H9 (cell line): ENCODE data around the gene GPR107. TPM values are rescaled to one million over a fixed set of nuclear protein-coding genes. Genes with fewer than 3 reads are reported as not detected.

Experiments used
- DNase-seq: peaks from one replicate; pipeline ENCODE4 v3.0.0-alpha.2; 2017
- H2AFZ ChIP-seq: one replicate; pipeline ENCODE4 v1.6.1; 2013; ENCODE audit warnings: mild to moderate bottlenecking, low read length, control low read depth, moderate library complexity
- H2AK5ac ChIP-seq: 2 replicates; pipeline ENCODE4 v1.6.1; 2013; ENCODE audit warnings: low read length, control low read depth, mixed read lengths; ENCODE audit not compliant: insufficient read length
- H2BK120ac ChIP-seq: one replicate; pipeline ENCODE4 v1.6.1; 2013; ENCODE audit warnings: low read depth, mild to moderate bottlenecking, low read length, control low read depth, inconsistent platforms; ENCODE audit not compliant: poor library complexity, severe bottlenecking
- H2BK12ac ChIP-seq: 2 replicates; pipeline ENCODE4 v1.6.1; 2013; ENCODE audit warnings: low read length, control low read depth, mixed read lengths, low read depth; ENCODE audit not compliant: insufficient read length
- H2BK15ac ChIP-seq: 2 replicates; pipeline ENCODE4 v1.6.1; 2013; ENCODE audit warnings: low read depth, low read length, control low read depth
- H2BK20ac ChIP-seq: one replicate; pipeline ENCODE4 v1.6.1; 2013; ENCODE audit warnings: low read depth, mild to moderate bottlenecking, low read length, control low read depth, inconsistent platforms; ENCODE audit not compliant: poor library complexity, severe bottlenecking
- H2BK5ac ChIP-seq: 2 replicates; pipeline ENCODE4 v1.6.1; 2013; ENCODE audit warnings: low read length, control low read depth, mixed read lengths; ENCODE audit not compliant: insufficient read length
- H3K14ac ChIP-seq: 2 replicates; pipeline ENCODE4 v1.6.1; 2013; ENCODE audit warnings: low read length, control low read depth; ENCODE audit not compliant: insufficient read depth
- H3K18ac ChIP-seq: 2 replicates; pipeline ENCODE4 v1.6.1; 2013; ENCODE audit warnings: low read depth, mild to moderate bottlenecking, mixed read lengths, low read length, control low read depth; ENCODE audit not compliant: insufficient read length
- H3K23ac ChIP-seq: 2 replicates; pipeline ENCODE4 v1.6.1; 2013; ENCODE audit warnings: low read length, control low read depth, mixed read lengths, low read depth; ENCODE audit not compliant: insufficient read length
- H3K23me2 ChIP-seq: 2 replicates; pipeline ENCODE4 v1.6.1; 2013; ENCODE audit warnings: low read depth, mild to moderate bottlenecking, mixed read lengths, low read length, control low read depth; ENCODE audit not compliant: insufficient read length, poor library complexity, severe bottlenecking
- H3K27ac ChIP-seq: 2 replicates; pipeline ENCODE4 v1.5.1; 2013; ENCODE audit warnings: low read length, control low read depth, mixed read lengths, low read depth; ENCODE audit not compliant: insufficient read length
- H3K27me3 ChIP-seq: 2 replicates; pipeline ENCODE4 v1.6.1; 2013; ENCODE audit warnings: low read length, control low read depth, inconsistent platforms; ENCODE audit not compliant: insufficient read depth
- H3K4ac ChIP-seq: 2 replicates; pipeline ENCODE4 v1.6.1; 2013; ENCODE audit warnings: low read depth, mild to moderate bottlenecking, control low read depth, inconsistent platforms, low read length, moderate library complexity
- H3K4me1 ChIP-seq: 2 replicates; pipeline ENCODE4 v1.6.1; 2013; ENCODE audit warnings: low read length, control low read depth, inconsistent platforms; ENCODE audit not compliant: insufficient read depth
- H3K4me2 ChIP-seq: 2 replicates; pipeline ENCODE4 v1.6.1; 2013; ENCODE audit warnings: low read length, control low read depth, mixed read lengths; ENCODE audit not compliant: insufficient read length, insufficient read depth
- H3K56ac ChIP-seq: 2 replicates; pipeline ENCODE4 v1.6.1; 2013; ENCODE audit warnings: low read depth, mild to moderate bottlenecking, mixed read lengths, low read length, control low read depth; ENCODE audit not compliant: insufficient read length
- H3K79me1 ChIP-seq: 2 replicates; pipeline ENCODE4 v1.6.1; 2013; ENCODE audit warnings: low read depth, mild to moderate bottlenecking, moderate library complexity, low read length, control low read depth, inconsistent platforms; ENCODE audit not compliant: insufficient read depth, poor library complexity, severe bottlenecking
- H3K79me2 ChIP-seq: 2 replicates; pipeline ENCODE4 v1.6.1; 2013; ENCODE audit warnings: low read length, control low read depth, inconsistent platforms; ENCODE audit not compliant: insufficient read depth
- H3K9ac ChIP-seq: 2 replicates; pipeline ENCODE4 v1.6.1; 2013; ENCODE audit warnings: low read length, control low read depth, mixed read lengths; ENCODE audit not compliant: insufficient read length; ENCODE audit errors: extremely low read depth
- H3K9me3 ChIP-seq: one replicate; pipeline ENCODE4 v1.6.1; 2013; ENCODE audit warnings: low read depth, low read length, inconsistent platforms; ENCODE audit not compliant: control insufficient read depth
- H3T11ph ChIP-seq: one replicate; pipeline ENCODE4 v1.6.1; 2013; ENCODE audit warnings: mild to moderate bottlenecking, low read length, control low read depth, inconsistent platforms
- H4K20me1 ChIP-seq: one replicate; pipeline ENCODE4 v1.6.1; 2013; ENCODE audit not compliant: control insufficient read depth, insufficient read length, insufficient read depth
- H4K5ac ChIP-seq: 2 replicates; pipeline ENCODE4 v1.6.1; 2013; ENCODE audit warnings: low read depth, mild to moderate bottlenecking, mixed read lengths, low read length, control low read depth; ENCODE audit not compliant: insufficient read length
- H4K8ac ChIP-seq: replicated peaks from 2 replicates; pipeline ENCODE4 v1.6.1; 2013; ENCODE audit warnings: low read length, control low read depth, mixed read lengths, low read depth; ENCODE audit not compliant: insufficient read length
- H4K91ac ChIP-seq: 2 replicates; pipeline ENCODE4 v1.6.1; 2013; ENCODE audit warnings: low read depth, mild to moderate bottlenecking, moderate library complexity, mixed read lengths, low read length, control low read depth; ENCODE audit not compliant: insufficient read length
- H3K27ac Mint-ChIP-seq, 3 experiments: 2 replicates in 2 of 3; 3 replicates in 1 of 3; pipeline ENCODE4 v1.8.0; 2020 to 2021; ENCODE audit warnings: mixed read lengths in 3 of 3, mild to moderate bottlenecking in 1 of 3, moderate library complexity in 1 of 3
- H3K27me3 Mint-ChIP-seq: 2 replicates; pipeline ENCODE4 v1.8.0; 2021; ENCODE audit warnings: low read depth, mild to moderate bottlenecking, moderate library complexity, mixed read lengths
- H3K36me3 Mint-ChIP-seq, 3 experiments: 2 replicates in 2 of 3; 3 replicates in 1 of 3; pipeline ENCODE4 v1.8.0; 2020 to 2021; ENCODE audit warnings: low read depth in 3 of 3, mixed read lengths in 3 of 3; ENCODE audit not compliant: insufficient read depth in 1 of 3
- H3K4me1 Mint-ChIP-seq, 2 experiments: 2 replicates each; pipeline ENCODE4 v1.8.0; 2020; ENCODE audit warnings: mixed read lengths in 2 of 2
- H3K4me3 Mint-ChIP-seq, 2 experiments: 2 replicates in 1 of 2; 3 replicates in 1 of 2; pipeline ENCODE4 v1.8.0; 2020 to 2021; ENCODE audit warnings: mild to moderate bottlenecking in 2 of 2, mixed read lengths in 2 of 2, moderate library complexity in 1 of 2
- H3K9me3 Mint-ChIP-seq, 2 experiments: 2 replicates in 1 of 2; 3 replicates in 1 of 2; pipeline ENCODE4 v1.8.0; 2020; ENCODE audit warnings: mild to moderate bottlenecking in 2 of 2, mixed read lengths in 2 of 2, moderate library complexity in 1 of 2
- WGBS: extraction: QIAGEN DNeasy Blood & Tissue Kit; methylation state at CpG from one replicate; pipeline ENCODE4 v1.1.7; 2013; ENCODE audit warnings: missing lambda C conversion rate, low lambda C conversion rate, mixed read lengths; ENCODE audit not compliant: insufficient read length; ENCODE audit errors: extremely low coverage; 5-methylcytosine and 5-hydroxymethylcytosine counted together
- total RNA-seq: library from RNA; stranded (reverse); gene quantifications from 2 replicates; pipeline ENCODE4 v1.2.1, GENCODE V29; 2021
- TF ChIP-seq, protein P1 (sequence below): fragments of 200-600 bp; sonication (generic); conservative IDR thresholded peaks from 3 replicates; pipeline ENCODE4 v1.8.0; 2021; ENCODE audit warnings: antibody characterized with exemption, mild to moderate bottlenecking

GPR107 gene
- total RNA-seq, 1 experiment from 2014 or later: 38.0 TPM

DNA sequence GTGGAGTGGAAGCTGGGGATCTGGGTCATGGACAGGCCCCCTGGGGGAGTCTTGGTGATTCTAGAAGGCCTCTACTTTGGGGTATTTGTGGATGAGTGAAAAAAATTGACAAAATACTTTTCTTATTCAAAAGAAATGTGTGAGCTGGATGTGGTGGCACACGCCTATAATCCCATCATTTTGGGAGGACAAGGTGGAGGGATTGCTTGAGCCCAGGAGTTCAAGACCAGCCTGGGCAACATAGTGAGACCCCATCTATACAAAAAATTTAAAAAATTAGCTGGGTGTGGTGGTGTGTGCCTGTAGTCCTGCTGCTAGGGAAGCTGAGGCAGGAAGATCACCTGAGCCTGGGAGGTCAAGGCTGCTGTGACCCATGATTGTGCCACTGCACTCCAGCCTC, 111.9 kb downstream of the GPR107 start:
- Histone ChIP-seq H2AFZ (no peak overlapping the region), H3K4ac (no peak overlapping the region)

More for the DNA sequence above, 111.9 kb downstream of the GPR107 start:
- Histone ChIP-seq H2BK15ac (no peak overlapping the region), H3K56ac (no peak overlapping the region), H2BK12ac (no peak overlapping the region), H3K9me3 (no peaks in the 10 kb centered on the region), H3K23me2 (no peaks in the 10 kb centered on the region), H3K23ac (no peak overlapping the region), H3K4me1 (no peaks in the 10 kb centered on the region), H3K4me2 (no peak overlapping the region), H3K79me1 (no peaks in the 10 kb centered on the region), H2AK5ac (no peak overlapping the region), H3K14ac (no peak overlapping the region), H4K20me1 (no peaks in the 10 kb centered on the region), H2BK20ac (no peak overlapping the region), H4K91ac (no peak overlapping the region), H3T11ph (no peak overlapping the region), H2BK120ac (no peak overlapping the region), H3K27ac (no peak overlapping the region), H3K18ac (no peak overlapping the region), H3K79me2 (no peaks in the 10 kb centered on the region), H2BK5ac (no peak overlapping the region), H3K27me3 (no peaks in the 10 kb centered on the region), H4K5ac (no peak overlapping the region), H3K9ac (no peak overlapping the region), H4K8ac (no peak overlapping the region)
- Mint-ChIP-seq H3K9me3 (no peaks in the 10 kb centered on the region), H3K4me3 (no peak overlapping the region), H3K4me1 (peaks cover 8 to 17% of the 10 kb centered on the region in 2 experiments), H3K27me3 (peaks cover 17% of the 10 kb centered on the region), H3K36me3 (no peaks in the 10 kb centered on the region), H3K27ac (no peak overlapping the region)
- DNase-seq: no peak
- WGBS: no CpG with 5 or more reads among the region's 1 CpG
- TF ChIP-seq, protein P1, sequence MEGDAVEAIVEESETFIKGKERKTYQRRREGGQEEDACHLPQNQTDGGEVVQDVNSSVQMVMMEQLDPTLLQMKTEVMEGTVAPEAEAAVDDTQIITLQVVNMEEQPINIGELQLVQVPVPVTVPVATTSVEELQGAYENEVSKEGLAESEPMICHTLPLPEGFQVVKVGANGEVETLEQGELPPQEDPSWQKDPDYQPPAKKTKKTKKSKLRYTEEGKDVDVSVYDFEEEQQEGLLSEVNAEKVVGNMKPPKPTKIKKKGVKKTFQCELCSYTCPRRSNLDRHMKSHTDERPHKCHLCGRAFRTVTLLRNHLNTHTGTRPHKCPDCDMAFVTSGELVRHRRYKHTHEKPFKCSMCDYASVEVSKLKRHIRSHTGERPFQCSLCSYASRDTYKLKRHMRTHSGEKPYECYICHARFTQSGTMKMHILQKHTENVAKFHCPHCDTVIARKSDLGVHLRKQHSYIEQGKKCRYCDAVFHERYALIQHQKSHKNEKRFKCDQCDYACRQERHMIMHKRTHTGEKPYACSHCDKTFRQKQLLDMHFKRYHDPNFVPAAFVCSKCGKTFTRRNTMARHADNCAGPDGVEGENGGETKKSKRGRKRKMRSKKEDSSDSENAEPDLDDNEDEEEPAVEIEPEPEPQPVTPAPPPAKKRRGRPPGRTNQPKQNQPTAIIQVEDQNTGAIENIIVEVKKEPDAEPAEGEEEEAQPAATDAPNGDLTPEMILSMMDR: no peak
